GM19023 (cell line): ENCODE data around the gene POMP.
A peak's percentile ranks its signal among the peaks of the same experiment; 100 is the strongest.
"Not testable (repeated sequence)": the region's sequence is repeated elsewhere in the genome, so short reads cannot be mapped to it uniquely, and the experiment has no call there.

Source experiments
- ATAC-seq: cut with Tn5 transposase; IDR thresholded peaks from one replicate; pipeline ENCODE4 v1.9.1; 2021; ENCODE audit warnings: mild to moderate bottlenecking, moderate library complexity; ENCODE audit not compliant: unreplicated experiment

The POMP gene

GRCh38 chr13:28693605-28694491 is 34.9 kb downstream of the POMP start:
- ATAC-seq, result not testable (repeated sequence)

GRCh38 chr13:28697441-28697840 is 38.5 kb downstream of the POMP start:
- ATAC-seq, result no peak

GRCh38 chr13:28699246-28699645 is 40.3 kb downstream of the POMP start:
- ATAC-seq, result no peak

GRCh38 chr13:28704282-28704681 is 45.4 kb downstream of the POMP start:
- no peak for ATAC-seq

- ATAC-seq, result no peak
Observed at GRCh38 chr13:28704919-28705318, 46.0 kb downstream of the POMP start.

GRCh38 chr13:28705461-28706083 is 46.6 kb downstream of the POMP start:
- no peak for ATAC-seq

GRCh38 chr13:28707629-28708427 is 48.9 kb downstream of the POMP start:
- peak; percentile 97 for ATAC-seq

GRCh38 chr13:28710161-28710560 is 51.2 kb downstream of the POMP start:
- ATAC-seq, result no peak

- no peak for ATAC-seq
Observed at GRCh38 chr13:28714651-28715050, 55.7 kb downstream of the POMP start.

GRCh38 chr13:28716511-28716910 is 57.6 kb downstream of the POMP start:
- ATAC-seq, result no peak

GRCh38 chr13:28717170-28717569 is 58.2 kb downstream of the POMP start:
- no peak for ATAC-seq

- ATAC-seq, result peak; percentile 1
Observed at GRCh38 chr13:28718196-28718542, 59.2 kb downstream of the POMP start.

- ATAC-seq, result peak; percentile 99
Observed at GRCh38 chr13:28718543-28719226, 59.8 kb downstream of the POMP start, which contains the start of gene SLC46A3. Gene SLC46A3 (minus strand): TSS chr13:28718970. CDS start chr13:28717998, 972 bp downstream.

- no peak for ATAC-seq
Observed at GRCh38 chr13:28719227-28720055, 60.5 kb downstream of the POMP start.

GRCh38 chr13:28723806-28724205 is 64.9 kb downstream of the POMP start:
- no peak for ATAC-seq

GRCh38 chr13:28725046-28725610 is 66.2 kb downstream of the POMP start:
- ATAC-seq, result no peak
